GM12874 (cell line): ENCODE measurements around the gene PLCL1.

ENCODE experiments used
- TF ChIP-seq, protein P1 (sequence below): IDR thresholded peaks from 2 replicates; pipeline ENCODE4 v1.5.1; 2011; ENCODE audit warnings: low read depth, mild to moderate bottlenecking, control low read depth, low read length, moderate library complexity; ENCODE audit not compliant: insufficient read depth

Gene PLCL1

DNA sequence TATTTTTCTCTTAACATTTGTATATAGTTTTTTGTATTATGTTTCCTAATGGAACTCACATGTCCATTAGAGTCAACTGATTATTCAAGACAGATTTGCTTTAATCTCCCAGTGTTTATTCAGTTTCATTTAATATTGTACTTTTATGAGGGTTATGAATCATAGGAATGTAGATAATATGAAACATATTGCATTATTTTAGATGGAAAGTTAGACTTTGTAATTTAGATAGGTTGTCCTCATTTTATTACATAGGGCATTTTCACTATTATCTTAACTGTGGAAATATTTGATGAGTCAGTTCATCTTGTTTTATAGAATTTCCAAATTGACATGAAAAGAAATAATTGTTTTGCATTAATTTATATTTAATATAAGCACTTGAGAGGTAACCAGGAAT, 240.8 kb downstream of the PLCL1 start:
- TF ChIP-seq, protein P1, sequence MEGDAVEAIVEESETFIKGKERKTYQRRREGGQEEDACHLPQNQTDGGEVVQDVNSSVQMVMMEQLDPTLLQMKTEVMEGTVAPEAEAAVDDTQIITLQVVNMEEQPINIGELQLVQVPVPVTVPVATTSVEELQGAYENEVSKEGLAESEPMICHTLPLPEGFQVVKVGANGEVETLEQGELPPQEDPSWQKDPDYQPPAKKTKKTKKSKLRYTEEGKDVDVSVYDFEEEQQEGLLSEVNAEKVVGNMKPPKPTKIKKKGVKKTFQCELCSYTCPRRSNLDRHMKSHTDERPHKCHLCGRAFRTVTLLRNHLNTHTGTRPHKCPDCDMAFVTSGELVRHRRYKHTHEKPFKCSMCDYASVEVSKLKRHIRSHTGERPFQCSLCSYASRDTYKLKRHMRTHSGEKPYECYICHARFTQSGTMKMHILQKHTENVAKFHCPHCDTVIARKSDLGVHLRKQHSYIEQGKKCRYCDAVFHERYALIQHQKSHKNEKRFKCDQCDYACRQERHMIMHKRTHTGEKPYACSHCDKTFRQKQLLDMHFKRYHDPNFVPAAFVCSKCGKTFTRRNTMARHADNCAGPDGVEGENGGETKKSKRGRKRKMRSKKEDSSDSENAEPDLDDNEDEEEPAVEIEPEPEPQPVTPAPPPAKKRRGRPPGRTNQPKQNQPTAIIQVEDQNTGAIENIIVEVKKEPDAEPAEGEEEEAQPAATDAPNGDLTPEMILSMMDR, result no peak

DNA sequence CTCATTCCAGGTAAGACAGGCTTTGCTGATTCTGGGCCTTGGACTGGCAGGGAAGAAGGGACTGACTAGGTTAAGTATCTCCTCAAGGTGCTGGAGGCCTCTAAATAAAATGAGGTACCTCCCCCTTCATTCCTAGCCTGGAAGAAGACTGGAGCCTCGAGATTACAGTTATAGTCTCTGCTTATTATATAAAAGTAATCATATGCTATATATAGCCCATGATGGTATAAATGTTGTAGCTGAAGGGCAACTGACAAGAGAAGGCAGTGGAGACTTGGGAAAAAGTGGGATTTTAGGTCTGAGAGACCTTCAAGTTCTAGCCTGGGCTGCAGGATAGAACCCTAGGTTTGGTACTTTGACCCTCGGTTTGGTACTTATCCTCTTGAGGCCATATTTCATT, 248.3 kb downstream of the PLCL1 start:
- TF ChIP-seq, protein P1, result no peak

DNA sequence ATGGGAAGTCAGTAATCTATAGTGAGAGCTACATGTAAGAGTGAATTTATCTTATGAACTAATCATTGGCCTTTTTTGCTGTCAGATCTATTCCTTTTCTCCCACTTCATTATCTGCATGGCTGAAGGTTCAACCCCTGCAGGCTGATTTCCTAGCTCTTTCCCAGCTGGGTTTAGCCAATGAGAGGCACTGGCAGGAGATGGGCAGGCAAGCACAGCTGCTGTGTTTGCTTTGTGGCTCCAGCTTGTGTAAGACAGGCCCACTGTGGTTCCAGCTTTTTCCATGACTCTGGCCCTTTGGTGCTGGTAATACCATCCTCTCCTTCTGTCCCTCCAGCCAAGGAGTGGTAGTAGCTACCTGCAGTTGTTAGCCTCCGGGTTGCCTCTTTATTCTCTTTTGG, 248.8 kb downstream of the PLCL1 start:
- TF ChIP-seq, protein P1, result no peak

DNA sequence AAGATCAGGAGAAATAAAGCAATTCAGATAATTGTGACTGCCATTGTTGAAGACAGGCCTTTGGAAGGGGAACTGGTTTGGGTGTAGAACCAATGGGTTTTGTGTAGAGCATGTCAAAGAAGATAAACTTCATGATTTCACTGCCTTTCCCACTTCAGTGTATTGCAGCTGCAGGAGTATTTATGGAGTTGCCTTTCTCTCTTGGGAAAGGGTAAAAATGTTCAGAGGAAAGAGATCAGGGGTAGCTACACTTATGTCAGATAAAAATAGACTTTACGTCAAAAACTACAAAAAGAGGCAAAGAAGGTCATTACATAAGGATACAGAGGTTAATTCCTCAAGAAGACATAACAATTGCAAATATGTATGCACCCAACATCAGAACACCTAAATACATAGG, 249.4 kb downstream of the PLCL1 start:
- TF ChIP-seq, protein P1, result no peak

DNA sequence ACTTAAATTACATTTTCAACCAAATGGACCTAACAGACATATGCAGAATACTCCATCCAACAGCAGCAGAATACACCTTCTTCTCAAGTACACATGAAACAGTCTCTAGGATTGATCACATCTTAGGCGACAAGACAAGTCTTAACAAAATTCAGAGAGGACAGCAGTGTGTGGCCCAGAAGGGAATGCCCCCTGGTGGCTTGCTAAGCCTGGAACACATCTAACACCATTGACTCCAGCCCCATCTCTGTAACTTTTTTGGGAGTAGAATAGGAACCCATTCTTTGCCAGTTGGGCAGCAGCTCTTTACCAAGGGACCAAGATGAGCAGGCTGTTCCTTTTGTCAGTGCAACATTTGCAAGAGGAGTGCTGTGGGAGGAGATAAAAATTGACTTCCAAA, 249.9 kb downstream of the PLCL1 start:
- TF ChIP-seq, protein P1, result peak; percentile 56

DNA sequence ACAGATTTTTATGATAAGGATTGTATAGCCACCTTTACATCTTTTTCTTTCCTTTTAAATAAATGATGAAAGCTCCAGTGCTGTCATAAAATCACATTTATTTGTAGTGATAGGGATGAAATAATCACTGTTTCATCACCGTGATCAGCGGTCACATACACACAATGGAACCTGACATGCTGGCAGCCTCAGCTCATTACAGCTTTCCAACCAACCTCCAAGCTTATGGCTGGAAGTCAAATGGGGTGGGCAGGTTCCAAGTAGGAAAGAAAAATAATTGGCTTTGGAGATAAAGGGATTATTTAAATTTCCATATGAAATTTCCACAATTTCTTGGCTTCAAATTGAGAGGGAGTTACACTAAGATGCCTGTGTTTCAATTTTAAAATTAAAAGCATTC, 251.3 kb downstream of the PLCL1 start:
- TF ChIP-seq, protein P1, result no peak

DNA sequence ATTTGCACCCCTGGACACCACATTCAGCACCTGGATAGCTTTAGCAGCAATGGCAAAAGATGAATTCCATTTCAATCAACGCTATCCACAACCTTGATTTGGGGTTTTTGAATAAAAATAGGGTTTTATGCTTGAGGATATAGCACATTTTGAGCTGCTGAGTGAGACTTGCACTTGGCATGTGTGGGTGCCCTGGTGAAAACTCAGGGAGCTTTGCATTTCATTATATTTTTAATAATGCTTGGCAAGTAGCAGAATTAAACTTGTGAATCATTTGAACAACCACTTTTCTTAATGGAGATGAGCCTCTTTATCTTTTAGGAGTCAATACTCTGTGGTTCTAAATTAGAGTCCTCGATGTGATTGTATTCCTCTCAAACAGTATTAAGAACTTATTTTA, 252.4 kb downstream of the PLCL1 start:
- TF ChIP-seq, protein P1, result no peak

DNA sequence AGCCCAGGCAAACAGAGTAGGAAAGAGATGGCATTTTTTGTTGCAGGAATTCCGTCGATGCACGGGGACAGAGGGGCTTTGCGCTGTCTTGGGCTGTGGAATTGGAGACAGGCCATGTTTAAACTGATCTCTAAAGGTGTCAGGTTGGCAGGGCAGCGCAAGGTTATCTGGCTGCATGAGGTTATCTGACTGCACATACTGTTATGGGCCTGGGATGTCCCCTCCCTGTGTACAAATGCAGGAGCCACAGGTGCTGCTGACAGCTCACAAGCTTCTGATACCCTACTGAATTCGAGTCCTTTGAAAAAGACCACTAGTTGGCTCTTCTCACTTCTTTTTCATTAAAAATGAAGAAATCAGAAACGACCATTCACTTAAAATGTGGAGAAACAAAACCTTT, 255.4 kb downstream of the PLCL1 start:
- TF ChIP-seq, protein P1, result no peak
